Measurements from ENCODE around the gene PXMP4.

The PXMP4 gene

DNA sequence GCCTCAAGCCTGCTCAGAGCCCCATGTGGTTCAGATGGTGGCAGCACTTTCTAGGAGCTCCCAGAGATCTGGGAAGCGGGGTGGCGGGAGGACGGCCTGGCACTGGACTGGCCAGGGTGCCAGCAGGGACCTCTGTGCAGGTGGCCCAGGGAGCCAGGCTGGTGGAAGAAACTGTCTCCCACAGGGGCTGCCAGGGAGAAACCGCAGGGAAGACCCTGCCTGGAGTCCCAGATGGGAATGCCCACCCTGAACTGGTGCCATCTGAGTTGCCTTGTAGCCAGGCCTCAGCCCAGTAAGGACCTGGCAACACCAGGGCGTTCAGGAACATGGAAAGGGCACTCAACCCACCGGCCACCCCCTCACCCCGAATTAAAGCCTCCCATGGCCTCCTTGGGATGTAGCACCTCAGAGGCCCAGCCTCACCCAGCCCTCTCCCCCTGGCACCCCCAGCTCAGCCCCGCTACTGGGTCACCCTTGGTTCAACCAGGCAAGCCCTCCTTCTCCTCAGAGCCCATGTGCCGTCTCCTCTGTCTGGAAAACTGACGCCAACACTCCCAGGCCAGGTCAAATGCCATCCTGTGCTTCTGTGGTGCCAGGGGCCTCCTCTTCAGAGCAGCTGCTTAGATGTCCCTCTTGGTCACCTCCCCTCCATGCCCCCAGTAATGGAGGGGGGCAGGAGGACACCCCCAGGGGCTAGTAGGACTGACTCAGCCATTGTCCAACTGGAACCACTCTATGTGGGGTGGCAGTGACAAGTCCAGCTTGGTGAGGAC, 63.9 kb downstream of the PXMP4 start:
- no peak for DNase-seq (ENCODE audit: low spot score)

DNA sequence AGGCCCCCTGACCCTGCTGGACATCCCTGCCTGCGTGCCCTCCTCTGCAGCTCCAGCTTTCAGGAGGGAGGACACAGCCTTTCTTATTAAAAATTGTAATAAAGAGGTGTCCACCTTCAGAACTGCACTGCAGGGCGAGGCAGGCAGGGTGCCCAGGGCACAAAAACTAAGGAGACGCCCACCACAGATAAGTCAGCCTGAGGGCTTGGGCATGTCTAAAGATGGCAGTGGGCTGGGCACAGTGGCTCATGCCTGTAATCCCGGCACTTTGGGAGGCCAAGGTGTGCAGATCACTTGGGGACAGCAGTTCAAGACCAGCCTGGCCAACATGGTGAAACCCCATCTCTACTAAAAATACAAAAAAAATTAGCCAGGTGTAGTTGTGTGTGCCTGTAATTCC, 64.9 kb downstream of the PXMP4 start:
- no peak for DNase-seq (ENCODE audit: low spot score)

DNA sequence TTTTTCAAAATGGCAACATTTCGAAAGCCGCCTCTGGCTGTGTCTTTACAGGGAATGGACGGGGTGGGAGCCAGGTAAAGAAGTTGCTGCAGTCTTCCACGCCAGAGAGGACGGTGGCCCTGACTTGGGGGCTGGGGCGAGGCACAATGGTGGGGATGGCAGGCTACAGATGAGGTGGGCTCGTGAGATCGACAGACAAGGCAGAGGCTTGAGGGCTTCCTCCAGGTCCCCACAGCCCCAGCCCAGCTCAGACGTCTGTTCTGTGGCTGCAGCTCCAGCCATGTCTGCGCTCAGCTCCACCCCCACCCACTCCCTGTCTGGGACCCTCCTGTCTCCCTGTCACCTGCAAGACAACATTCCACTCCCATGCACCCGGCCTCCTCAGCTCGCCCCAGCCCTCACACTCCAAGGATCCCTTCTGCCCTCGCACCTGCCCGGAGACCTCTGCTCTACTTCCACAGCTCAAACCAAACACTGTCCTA, 65.4 kb downstream of the PXMP4 start:
- DNase-seq (ENCODE audit: low spot score), result no peak

DNA sequence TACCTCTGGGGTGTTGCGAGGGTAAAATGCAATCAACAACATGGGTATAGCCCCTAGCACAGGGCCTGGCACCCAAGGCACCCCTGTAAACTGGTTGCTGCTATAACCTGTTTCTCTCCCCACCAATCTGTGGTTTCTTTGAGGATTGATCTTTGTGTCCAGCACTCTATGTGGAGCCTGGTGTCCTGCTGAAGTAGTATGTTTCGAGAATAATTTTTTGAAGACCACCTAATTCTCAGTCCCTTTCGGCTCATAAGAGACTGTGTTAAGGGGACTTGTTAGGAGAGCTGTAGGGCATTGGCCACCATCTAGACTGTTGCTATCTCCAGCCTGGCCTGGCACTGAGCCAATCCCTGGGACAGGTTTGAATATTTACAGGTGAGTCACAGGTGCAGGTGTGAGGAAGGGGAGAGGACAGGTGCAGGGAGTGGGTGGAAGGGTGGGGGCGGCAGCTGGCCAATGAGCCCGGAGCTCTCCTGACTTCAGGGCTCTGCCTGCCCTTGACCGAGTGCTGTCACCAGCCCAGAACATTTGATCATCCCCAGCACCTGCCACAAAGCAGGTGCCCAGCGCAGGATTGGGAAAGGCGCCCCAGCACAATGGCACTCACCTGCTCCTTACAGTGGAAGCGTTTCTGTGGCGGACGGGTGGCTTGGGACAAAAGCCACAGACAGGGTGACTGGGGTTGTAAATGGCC, 66.1 kb downstream of the PXMP4 start:
- DNase-seq (ENCODE audit: low spot score), result peak; percentile 59

DNA sequence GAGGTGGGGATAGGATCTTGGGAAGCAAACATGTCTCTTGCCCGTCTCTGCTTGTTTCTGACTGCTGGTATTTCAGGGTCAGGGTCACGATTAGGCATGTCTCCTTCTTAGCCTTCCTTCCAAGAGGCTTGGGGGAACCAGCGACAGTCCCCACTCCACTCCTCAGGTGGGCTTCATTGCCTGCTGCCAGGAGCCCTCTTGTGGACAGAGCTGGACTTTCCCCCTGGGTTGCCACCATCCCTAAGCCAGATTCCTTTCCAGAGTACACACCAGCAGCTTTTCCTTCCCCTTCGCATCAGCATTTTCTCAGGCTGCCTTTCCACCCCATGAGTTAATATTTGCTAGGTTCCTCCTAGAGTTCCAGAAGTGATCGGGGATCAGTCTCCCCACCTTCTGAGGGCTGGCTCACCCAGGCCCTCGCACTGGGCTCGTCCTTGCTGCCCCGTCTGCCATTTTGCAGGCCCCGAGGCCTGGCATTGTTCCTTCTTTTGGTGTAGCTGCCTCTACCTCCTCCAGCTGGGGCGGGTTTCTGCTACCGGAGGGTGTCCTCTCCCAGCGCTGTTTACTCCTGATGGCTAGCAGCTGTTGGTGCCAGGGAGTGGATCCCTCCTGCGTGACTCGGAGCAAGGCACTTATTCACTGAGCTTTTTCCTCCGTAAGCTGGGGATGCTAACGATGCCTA, 66.8 kb downstream of the PXMP4 start:
- peak; percentile 76 for DNase-seq (ENCODE audit: low spot score)

Measured in left forelimb (tissue), 1 donor.